ENCODE measurements around the gene ZNF527. TPM values are rescaled to one million over a fixed set of nuclear protein-coding genes. Genes with fewer than 3 reads are reported as not detected.

The ZNF527 gene
- total and polyA plus RNA-seq, 9 of the 15 experiments (the other 6 are each of a cell fraction or from before 2014, with no cell fraction given) = 0.18 to 1.4 (median 0.86) TPM

GRCh38 chr19:37370880-37371661 is at the start of gene ZNF527 (continued):
- TF ChIP-seq MAZ (CRISPR knock-in tag; conservative IDR thresholded peaks at IDR 0.05 in 1 of 2, IDR thresholded peaks at IDR 0.05 in 1 of 2) (peak in 1 of 2 experiments; percentile 58; a peak in 3 of 4 replicates), ADNP (tag; IDR thresholded peaks at IDR 0.05) (no peak), CXXC5 (CRISPR knock-in tag; IDR thresholded peaks at IDR 0.05) (peak; percentile 72), PHF20 (IDR thresholded peaks at IDR 0.05; ENCODE audit: partially characterized antibody) (no peak), SOX6 (IDR thresholded peaks at IDR 0.05) (no peak), HOMEZ (CRISPR knock-in tag; IDR thresholded peaks at IDR 0.05) (no peak), HNRNPUL1 (IDR thresholded peaks at IDR 0.05; ENCODE audit: low read length) (no peak), BRF2 (IDR thresholded peaks at IDR 0.05; ENCODE audit: borderline replicate concordance, insufficient read depth, insufficient read length) (no peak), ZNF143 (CRISPR knock-in tag; IDR thresholded peaks at IDR 0.05) (peak; percentile 81), E2F6 (IDR thresholded peaks at IDR 0.05; ENCODE audit: borderline replicate concordance in 1 of 2, extremely low read depth in 1 of 2, insufficient read depth in 1 of 2, insufficient read length in 1 of 2, low read depth in 1 of 2, low read length in 1 of 2, poor library complexity in 1 of 2, severe bottlenecking in 1 of 2) (peak; percentile 22 to 59), BCL6 (CRISPR knock-in tag; IDR thresholded peaks at IDR 0.05) (no peak), BACH1 (tag; IDR thresholded peaks at IDR 0.05) (no peak), CTBP1 (IDR thresholded peaks at IDR 0.05; ENCODE audit: borderline replicate concordance) (peak; percentile 32; the same call in 1 of the 2 replicates), SIX5 (IDR thresholded peaks at IDR 0.05; ENCODE audit: borderline replicate concordance in 1 of 2, insufficient read depth in 1 of 2, low read depth in 1 of 2, low read length in 2 of 2) (peak; percentile 57 to 68; a peak in 3 of 4 replicates), TRIM28 (IDR thresholded peaks at IDR 0.05) (no peak), BRCA1 (IDR thresholded peaks at IDR 0.05) (no peak), BRCA1 (CRISPR knock-in tag; IDR thresholded peaks at IDR 0.05) (no peak), ZNF586 (CRISPR knock-in tag; conservative IDR thresholded peaks at IDR 0.05) (no peak), ZNF609 (CRISPR knock-in tag; IDR thresholded peaks at IDR 0.05; ENCODE audit: borderline replicate concordance) (no peak)

All from K562 (cell line).